ENCODE results near the gene RPS27. TPM values are rescaled to one million over a fixed set of nuclear protein-coding genes. Genes with fewer than 3 reads are reported as not detected.

The RPS27 gene
- total RNA-seq, 2 donors from 2014 or later, result 538 to 734 TPM

DNA sequence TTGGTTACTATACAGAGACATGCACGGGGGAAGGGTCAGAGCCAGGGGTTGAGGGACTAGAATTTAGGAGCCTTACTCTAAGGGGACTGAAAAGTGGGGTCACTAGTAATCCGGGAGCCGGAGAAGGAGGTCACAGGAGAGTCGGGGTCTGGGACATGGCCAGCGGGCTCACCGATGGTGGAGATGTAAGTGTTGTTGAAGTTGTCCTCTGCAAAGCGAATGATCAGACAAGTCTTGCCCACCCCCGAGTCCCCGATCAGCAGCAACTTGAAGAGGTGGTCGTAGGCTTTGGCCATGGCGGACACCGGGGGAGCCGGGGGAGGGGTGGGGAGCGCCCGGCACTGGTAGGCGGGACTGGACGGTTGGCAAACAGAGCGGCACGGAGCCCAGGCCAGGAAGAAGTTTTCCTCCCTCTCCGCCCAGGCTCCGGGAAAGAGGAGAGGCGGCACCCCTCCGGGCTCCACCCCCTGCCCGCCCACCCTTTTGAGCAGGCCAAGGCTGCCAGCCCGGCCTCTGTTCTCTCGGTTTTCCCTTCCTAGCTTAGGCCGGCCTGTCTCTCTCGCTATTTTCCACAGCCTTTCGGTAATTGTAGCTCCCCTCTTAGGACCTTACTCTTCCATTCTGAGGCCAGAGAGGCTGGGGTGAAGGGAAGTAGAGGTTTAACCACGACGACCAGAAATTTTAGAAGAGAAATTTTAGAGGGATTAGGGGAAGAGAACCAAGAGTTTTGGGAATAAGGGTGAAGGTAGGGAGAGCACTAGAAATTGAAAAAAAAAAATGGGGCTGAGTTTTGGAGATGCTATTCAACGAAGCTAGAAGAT, 4.4 kb upstream of the RPS27 start, which contains the start of gene RAB13:
Gene RAB13, minus strand, starts transcription at position 399 of the 821 bp plus-strand sequence. Its CDS starts 103 bp downstream, at position 296.
- DNase-seq (peak; percentile 86 to 91 (median 90)), ATAC-seq (peak; percentile 84)
- peak within 1 kb of the TSS; percentile 67 to 93 (median 74) for H3K27ac ChIP-seq
- no peaks in the 10 kb centered on the region for H3K27me3 ChIP-seq
- peak in 2 of 3 donors; percentile 59 to 61 for TF ChIP-seq POLR2A (IDR thresholded peaks at IDR 0.05)
- TF ChIP-seq, protein P1, sequence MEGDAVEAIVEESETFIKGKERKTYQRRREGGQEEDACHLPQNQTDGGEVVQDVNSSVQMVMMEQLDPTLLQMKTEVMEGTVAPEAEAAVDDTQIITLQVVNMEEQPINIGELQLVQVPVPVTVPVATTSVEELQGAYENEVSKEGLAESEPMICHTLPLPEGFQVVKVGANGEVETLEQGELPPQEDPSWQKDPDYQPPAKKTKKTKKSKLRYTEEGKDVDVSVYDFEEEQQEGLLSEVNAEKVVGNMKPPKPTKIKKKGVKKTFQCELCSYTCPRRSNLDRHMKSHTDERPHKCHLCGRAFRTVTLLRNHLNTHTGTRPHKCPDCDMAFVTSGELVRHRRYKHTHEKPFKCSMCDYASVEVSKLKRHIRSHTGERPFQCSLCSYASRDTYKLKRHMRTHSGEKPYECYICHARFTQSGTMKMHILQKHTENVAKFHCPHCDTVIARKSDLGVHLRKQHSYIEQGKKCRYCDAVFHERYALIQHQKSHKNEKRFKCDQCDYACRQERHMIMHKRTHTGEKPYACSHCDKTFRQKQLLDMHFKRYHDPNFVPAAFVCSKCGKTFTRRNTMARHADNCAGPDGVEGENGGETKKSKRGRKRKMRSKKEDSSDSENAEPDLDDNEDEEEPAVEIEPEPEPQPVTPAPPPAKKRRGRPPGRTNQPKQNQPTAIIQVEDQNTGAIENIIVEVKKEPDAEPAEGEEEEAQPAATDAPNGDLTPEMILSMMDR (IDR thresholded peaks at IDR 0.05), result no peak
- WGBS, 2 donors, result 0% methylated on average over 15 to 32 of the region's 32 CpGs
- intact Hi-C loops (cut with DNase I), result no loop called here
- peaks cover 30% of the 10 kb centered on the region for H3K4me1 ChIP-seq
- H3K9me3 ChIP-seq, result no peaks in the 10 kb centered on the region
- H3K4me3 ChIP-seq, result peak within 1 kb of the TSS; percentile 24 to 36
- no peaks in the 10 kb centered on the region for H3K36me3 ChIP-seq (replicated peaks in 1 of 2; ENCODE audit: insufficient read depth in 1 of 2, low read depth in 2 of 2)

DNA sequence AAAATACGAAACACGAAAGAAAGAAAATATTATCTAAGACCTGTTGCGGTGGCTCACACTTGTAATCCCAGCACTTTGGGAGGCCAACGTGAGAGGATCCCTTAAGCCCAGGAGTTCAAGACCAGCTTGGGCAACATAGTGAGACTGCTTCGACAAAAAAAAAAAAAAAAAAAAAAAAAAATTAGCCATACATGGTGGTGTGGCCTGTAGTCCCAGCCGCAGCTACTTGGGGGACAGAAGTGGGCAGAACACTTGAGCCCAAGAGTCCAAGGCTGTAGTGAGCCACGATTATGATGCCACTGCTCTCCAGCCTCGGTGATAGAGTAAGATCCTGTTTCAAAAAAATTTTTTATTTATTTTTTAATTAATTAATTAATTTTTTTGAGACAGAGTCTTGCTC, 2.9 kb upstream of the RPS27 start:
- Histone ChIP-seq H3K27ac (peak overlapping the region in 1 of 4 donors; percentile 93), H3K36me3 (replicated peaks in 1 of 2; ENCODE audit: insufficient read depth in 1 of 2, low read depth in 2 of 2) (no peaks in the 10 kb centered on the region), H3K4me3 (no peak overlapping the region), H3K4me1 (peaks cover 44% of the 10 kb centered on the region), H3K27me3 (no peaks in the 10 kb centered on the region), H3K9me3 (no peaks in the 10 kb centered on the region)
- DNase-seq, result no peak
- 75 to 80% methylated on average over 6 to 8 of the region's 8 CpGs for WGBS, 2 donors
- ATAC-seq, result no peak
- TF ChIP-seq POLR2A (IDR thresholded peaks at IDR 0.05), result no peak
- TF ChIP-seq, protein P1 (IDR thresholded peaks at IDR 0.05), result no peak
- intact Hi-C loops (cut with DNase I), result no loop called here

DNA sequence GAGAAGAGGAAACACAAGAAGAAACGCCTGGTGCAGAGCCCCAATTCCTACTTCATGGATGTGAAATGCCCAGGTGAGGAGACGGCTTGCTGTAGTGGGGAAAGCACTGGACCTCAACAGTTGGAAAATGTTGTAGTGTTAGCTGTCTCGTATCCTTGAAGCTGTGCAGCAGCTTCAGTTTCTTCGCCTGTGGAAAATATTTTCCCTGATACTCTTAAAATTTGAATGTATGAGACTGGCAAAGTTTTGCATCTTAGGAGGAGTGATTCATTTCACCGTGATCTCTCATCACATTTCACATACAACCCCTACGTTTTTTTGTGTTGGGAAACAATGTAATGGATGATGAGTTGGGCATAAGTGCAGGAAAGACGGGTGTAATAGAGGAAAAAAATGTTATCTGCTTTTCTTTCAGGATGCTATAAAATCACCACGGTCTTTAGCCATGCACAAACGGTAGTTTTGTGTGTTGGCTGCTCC, 629 bp downstream of the RPS27 start:
- TF ChIP-seq, protein P1 (IDR thresholded peaks at IDR 0.05), result no peak
- no peak for TF ChIP-seq POLR2A (IDR thresholded peaks at IDR 0.05)
- DNase-seq, result no peak

DNA sequence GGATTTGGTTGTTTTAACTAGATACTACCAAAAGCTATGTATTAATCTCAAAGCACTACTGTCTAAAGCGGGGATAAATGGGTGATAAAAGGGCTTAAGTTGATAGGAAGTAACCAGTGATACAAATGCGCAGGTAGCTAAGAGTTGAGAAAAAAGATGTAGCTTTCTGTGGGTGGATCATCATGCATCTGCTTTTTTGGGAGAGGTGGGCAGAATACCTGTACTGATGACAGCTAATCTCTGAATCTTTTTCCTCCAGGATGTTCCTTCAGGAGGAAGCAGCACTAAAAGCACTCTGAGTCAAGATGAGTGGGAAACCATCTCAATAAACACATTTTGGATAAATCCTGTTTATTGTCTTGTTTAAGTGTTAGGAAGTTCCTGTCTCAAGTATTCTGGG, 1.2 kb downstream of the RPS27 start:
- H3K36me3 ChIP-seq (replicated peaks in 1 of 2; ENCODE audit: insufficient read depth in 1 of 2, low read depth in 2 of 2), result peaks cover 0 to 6% of the 10 kb centered on the region in 2 donors
- no peak for ATAC-seq
- WGBS, 2 donors, result 76 to 82% methylated on average over 2 of the region's 2 CpGs
- DNase-seq, result no peak
- peak overlapping the region in 1 of 2 donors; percentile 63 for H3K4me3 ChIP-seq
- TF ChIP-seq, protein P1 (IDR thresholded peaks at IDR 0.05), result no peak
- H3K4me1 ChIP-seq, result peaks cover 33% of the 10 kb centered on the region
- H3K27ac ChIP-seq, result peak overlapping the region in 3 of 4 donors; percentile 91 to 95 (median 95)
- no peaks in the 10 kb centered on the region for H3K27me3 ChIP-seq
- H3K9me3 ChIP-seq, result no peaks in the 10 kb centered on the region
- intact Hi-C loops (cut with DNase I), result no loop called here

More for the DNA sequence above, 629 bp downstream of the RPS27 start:
- 4 to 5% methylated on average over 9 of the region's 9 CpGs for WGBS, 2 donors
- Histone ChIP-seq H3K36me3 (replicated peaks in 1 of 2; ENCODE audit: insufficient read depth in 1 of 2, low read depth in 2 of 2) (peaks cover 0 to 6% of the 10 kb centered on the region in 2 donors), H3K4me3 (peak overlapping the region; percentile 63 to 72), H3K4me1 (peaks cover 38% of the 10 kb centered on the region), H3K27me3 (no peaks in the 10 kb centered on the region), H3K27ac (peak overlapping the region; percentile 91 to 95 (median 94)), H3K9me3 (no peaks in the 10 kb centered on the region)
- no peak for ATAC-seq
- intact Hi-C loops (cut with DNase I), result no loop called here
